NCI-H2029 treated with DMSO at 0.1 percent for 48 hours (cell line): ENCODE measurements around the gene IL1A.
"Not testable (repeated sequence)": the region's sequence is repeated elsewhere in the genome, so short reads cannot be mapped to it uniquely, and the experiment has no call there.

Source experiments
- DNase-seq: peaks from one replicate; lab custom pipeline; 2025; lab: John Stamatoyannopoulos, UW

IL1A gene, protein sequence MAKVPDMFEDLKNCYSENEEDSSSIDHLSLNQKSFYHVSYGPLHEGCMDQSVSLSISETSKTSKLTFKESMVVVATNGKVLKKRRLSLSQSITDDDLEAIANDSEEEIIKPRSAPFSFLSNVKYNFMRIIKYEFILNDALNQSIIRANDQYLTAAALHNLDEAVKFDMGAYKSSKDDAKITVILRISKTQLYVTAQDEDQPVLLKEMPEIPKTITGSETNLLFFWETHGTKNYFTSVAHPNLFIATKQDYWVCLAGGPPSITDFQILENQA

DNA sequence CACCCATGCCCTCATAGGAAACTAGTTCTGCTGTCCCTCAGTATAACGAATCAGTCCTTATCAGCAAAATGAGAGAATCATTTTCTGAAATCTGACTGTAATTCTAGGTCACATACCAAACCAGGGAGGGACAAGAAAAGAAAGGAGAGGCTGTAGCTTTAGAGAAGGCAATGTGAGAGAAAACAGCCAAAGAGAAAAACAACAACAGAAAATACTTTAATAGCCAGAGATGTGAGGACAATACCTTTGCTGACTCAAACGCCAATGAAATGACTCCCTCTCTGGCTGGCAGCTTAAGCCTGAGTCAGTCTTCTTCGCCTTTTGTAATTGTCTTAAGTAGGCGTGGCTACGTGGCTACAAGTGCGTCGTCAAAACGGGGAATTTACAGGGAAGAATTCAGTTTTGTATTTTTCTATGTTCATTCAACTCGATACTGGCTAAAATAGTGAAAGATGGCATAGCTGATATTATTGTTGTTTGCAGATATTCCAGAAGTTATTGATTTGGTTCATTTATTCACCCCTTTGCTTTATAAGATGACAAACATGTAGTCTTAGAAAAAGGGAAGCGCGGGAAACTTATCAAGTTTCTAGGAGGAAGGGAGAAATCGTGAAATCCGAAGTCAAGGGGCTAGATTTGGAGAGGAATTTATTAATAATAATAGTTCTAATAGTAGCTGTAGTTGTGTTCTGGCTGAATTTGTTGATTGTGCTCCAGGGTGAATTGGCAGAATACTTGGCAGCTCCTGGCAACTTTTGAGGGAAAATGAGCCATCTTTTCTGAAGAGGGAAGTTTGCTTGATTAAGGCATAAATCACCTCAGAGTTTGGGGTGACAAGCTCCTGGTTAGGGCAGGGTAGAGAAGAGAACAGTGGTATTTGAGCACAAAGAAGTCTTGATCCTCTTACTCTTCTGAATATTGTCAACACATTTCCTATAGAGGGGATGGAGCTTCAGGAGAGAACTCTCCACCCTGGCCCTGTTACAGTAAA lies at the start of gene IL1A:
Gene IL1A, minus strand, starts transcription at position 295 of the 991 bp plus-strand sequence. CDS start 723 bp downstream, outside the sequence.
- no peak for DNase-seq

DNA sequence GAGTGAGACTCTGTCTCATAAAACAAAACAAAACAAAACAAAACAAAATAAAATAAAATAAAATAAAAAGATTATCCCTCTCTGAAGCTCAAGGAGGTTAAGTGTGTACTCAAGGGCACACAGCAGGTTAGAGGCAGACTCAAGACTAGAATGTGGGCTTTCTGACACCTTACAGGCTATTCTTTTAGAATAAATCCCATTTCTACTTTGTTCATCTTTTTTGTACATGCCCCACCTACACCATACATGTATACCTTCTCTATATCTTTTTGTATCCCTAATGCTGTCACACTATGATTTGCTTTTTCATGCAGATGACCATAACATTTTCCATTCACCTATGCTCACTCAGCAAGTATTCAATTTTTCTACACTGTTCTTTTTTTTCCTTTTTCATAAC lies 49.7 kb upstream of the IL1A start:
- no peak for DNase-seq

DNA sequence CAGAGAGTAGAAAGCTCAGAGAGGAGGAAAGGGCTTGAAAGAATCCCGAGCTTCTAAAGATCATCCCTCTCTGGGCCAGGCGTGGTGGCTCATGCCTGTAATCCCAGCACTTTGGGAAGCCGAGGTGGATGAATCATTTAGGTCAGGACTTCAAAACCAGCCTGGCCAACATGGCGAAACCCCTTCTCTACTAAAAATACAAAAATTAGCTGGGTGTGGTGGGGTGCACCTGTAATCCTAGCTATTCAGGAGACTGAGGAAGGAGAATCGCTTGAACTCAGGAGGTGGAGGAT lies 49.3 kb upstream of the IL1A start:
- DNase-seq = not testable (repeated sequence)

DNA sequence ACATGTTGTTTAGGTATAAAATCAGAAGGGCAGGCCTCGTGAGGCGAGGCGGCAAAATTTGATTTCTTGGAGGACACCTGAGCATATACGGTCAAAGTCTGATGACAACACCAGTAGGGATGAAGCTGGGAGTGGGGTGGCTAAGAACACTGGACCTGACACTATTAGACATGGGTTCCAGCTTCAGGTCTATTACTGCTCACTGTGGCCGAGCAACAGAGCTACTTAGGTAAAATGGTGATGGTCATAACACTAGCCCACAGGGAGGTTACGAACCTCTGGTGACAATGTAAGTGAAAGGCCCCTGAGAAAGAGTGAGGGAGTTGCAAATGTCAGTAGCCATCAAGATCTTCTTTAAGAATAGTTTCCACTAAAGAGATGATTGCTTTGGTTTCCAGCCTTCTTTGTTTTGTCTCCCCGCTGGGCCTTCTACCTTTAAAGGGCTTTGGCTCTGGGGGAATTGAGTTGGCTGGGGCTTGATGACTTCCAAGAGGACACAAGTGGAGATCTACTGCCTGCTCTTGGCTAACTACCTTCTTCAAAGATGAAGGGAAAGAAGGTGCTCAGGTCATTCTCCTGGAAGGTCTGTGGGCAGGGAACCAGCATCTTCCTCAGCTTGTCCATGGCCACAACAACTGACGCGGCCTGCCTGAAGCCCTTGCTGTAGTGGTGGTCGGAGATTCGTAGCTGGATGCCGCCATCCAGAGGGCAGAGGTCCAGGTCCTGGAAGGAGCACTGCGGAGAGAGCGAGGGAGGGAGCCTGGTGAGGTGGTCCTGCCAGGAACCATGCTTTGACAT lies 48.7 kb upstream of the IL1A start:
- DNase-seq = no peak

DNA sequence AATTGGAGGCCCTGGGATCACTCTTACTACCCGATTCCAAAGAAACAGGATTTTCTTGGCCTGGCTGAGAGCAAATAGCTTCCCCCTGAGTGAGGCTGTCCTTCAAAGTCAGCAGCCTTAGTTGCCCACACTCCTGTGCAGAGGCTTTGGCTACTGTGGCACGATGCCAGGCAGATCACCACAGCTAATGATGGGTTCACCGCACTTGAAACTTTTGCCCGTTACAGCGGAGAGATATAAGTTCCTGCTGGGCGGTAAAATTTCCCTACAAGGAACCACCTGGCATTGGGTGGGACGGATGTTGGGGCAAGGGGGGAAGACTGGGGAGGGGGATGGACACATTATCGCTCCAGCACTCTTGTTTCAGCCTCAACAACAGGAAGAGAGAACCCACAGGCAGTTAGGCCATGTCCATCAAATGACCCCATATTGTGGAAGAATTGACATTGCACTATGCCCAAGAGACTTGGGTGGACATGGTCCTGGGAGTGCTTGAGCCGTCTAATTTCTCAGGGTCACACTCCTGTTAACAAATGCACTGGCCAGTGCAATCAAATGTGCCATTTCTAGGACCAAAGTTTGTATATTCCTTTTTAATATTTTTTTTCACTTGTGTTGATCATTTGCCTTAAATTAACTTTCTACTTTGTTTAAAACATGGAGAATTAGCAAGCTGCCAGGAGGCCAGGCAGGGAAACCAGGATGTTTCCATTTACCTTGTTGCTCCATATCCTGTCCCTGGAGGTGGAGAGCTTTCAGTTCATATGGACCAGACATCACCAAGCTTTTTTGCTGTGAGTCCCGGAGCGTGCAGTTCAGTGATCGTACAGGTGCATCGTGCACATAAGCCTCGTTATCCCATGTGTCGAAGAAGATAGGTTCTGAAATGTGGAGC lies 47.9 kb upstream of the IL1A start:
- no peak for DNase-seq

DNA sequence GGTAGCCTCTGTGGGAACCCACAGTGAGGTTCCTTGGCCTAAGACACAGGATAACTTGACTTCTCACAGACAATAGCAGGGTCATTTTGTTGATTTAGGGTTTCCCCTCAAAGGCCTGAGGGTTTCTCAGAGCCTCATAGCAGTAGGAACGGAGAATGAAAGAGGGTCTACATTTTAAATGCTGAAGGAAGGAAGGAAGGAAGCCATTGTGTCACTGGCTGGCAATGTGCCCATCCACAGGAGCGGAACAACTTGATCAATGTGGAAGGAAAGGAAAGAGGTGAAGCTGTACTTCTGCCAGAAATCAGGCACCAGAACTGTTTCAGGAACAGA lies 47.2 kb upstream of the IL1A start:
- no peak for DNase-seq

DNA sequence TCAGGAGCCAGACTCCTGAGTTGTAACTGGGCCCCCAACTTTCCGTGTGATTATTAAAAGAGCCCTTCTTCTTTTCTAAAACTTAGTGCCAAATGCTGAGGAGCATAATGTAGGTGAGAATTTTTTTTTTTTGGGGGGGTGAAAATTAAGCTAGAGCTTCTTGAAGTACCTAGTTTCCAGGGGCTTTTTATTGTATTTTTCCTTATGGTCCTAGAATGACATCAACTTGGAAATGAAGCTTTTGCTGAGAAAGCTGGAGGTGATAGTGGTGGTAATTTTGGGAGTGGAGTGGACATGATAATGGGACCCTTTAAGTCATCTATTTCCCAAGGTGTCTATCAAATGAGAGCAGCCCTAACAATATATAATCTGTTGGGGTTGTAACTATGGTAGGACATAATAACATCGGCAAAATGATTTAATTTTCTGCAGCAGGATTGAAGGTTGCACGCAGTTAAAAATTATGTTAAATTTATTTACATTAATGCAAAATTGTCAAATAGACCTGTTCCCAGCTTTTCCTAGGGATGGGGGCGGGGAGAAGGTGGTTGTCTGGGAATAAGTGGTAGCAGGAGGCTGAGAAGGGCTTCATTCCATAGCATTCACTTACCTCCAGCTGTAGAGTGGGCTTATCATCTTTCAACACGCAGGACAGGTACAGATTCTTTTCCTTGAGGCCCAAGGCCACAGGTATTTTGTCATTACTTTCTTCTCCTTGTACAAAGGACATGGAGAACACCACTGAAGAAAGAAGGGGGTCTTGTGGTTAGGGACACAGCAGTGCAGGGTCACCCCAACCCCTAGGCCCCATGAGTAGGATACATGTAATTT lies 46.6 kb upstream of the IL1A start:
- DNase-seq = no peak

DNA sequence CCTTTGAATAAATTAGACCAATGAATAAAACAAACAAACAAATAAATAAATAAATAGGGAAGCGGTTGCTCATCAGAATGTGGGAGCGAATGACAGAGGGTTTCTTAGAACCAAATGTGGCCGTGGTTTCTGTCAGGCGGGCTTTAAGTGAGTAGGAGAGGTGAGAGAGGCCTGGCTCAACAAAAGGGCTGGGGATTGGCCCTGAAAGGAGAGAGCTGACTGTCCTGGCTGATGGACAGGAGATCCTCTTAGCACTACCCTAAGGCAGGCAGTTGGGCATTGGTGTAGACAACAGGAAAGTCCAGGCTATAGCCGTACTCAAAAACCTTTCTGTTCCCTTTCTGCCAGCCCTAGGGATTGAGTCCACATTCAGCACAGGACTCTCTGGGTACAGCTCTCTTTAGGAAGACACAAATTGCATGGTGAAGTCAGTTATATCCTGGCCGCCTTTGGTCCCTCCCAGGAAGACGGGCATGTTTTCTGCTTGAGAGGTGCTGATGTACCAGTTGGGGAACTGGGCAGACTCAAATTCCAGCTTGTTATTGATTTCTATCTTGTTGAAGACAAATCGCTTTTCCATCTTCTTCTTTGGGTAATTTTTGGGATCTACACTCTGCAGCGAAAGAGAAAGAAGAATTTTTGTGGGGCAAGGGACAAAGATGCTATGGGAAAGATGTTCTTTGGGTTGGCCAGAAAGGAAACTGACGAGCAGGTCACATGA lies 45.8 kb upstream of the IL1A start:
- no peak for DNase-seq

DNA sequence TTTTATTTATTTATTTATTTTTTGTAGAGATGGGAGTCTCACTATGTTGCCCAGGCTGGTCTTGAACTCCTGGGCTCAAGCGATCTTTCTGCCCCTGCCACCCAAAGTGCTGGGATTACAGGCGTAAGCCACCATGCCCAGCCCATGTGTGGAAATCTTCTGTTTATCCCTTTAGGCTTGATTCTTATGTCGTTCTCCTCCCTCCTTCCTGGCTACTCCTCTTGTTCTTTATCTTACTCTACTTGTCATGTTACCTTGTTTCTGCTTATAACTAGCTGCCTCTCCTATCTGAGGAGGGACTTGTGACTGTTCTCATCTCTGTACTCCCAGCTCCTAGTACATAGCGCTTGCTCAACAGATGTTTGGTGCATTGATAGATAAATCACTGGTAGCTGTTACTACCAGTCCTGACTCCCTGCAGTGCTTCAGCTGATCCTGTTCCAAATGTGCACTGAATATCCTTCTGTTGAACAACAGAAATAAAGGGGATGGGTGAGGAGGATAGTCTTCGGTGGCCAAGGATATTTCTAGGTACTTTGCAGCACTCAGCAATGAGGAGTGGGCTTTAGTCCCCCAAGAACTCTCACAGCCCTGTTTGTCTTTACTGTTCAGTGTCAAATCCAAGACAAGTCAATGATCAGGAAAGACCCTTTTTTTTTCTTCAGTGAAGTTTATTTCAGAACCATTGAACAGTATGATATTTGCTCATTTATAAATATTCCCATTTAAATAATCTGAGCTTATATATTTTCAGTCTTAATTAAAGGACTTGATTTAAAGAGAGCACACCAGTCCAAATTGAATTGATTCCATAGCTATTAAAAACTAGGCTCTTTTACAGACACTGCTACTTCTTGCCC lies 45.0 kb upstream of the IL1A start:
- no peak for DNase-seq

DNA sequence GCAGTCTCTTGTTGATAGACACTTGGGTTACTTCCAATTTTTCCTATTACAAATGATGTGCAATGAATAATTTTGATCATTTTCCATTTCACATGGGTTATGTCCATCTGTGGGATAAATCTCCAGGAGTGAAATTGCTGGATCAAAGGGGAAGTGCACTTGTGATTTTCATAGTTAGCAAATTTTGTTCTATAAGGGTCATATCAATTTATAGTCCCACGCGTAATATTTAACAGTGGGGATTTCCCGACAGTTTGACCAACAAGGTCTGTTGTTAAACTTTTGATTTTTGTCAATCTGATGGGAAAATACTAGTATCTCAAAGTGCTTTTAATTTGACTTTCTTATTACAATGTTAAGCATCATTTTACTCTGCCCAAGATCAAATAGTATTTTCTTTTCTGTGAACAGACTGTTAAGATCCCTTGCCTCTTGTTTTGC lies 44.0 kb upstream of the IL1A start:
- no peak for DNase-seq

DNA sequence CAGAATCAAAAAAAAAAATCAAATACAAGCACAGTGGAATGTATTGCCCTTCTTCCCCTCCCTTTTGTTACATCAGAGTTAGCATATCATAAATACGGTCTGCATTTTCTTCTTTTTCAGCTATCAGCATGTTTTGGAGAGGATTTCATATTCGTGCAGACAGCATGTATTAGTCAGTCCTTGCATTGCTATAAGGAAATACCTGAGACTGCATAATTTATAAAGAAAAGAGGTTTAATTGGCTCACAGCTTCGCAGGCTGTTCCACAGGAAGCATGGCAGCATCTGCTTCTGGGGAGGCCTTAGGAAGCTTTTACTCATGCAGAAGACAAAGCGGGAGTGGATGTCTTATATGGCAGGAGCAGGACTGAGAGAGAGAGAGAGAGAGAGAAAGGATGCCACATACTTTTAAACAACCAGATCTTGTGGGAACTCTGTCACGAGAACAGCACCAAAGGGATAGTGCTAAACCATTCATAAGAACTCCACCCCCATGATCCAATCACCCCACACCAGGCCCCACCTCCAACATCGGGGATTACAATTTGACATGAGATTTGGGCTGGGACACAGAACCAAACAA lies 43.4 kb upstream of the IL1A start:
- DNase-seq = no peak

DNA sequence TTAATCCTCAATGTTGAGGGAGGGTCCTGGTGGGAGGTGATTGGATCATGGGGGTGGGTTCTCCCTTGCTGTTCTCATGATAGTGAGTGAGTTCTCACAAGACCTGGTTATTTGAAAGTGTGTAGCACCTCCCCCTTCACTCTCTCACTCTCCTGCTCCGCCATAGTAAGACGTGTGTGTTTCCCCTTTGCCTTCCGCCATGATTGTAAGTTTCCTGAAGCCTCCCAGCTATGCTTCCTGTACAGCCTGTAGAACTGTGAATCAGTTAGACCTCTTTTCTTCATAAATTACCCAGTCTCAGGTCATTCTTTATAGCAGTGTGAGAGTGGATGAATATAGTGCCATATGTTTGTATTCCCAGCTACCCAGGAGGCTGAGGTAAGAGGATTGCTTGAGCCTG lies 42.7 kb upstream of the IL1A start:
- no peak for DNase-seq

DNA sequence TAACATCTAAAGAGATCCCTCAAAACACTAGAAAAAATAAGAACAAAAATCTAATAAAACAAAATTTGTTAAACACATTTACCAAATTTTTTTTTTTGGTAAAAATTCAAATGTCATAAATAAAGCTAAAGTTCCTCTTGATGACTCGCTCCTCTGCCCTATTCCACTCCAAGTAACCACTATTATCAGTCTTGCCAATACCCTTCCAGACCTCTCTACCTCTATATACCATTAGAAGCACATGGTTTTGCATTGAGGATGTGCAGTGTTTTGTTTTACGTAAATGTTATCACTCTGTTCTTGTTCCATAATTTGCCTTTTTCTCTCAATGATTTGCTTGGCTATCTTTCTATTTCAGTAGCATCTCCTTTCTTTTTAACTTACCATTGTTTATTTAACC lies 41.4 kb upstream of the IL1A start:
- DNase-seq = no peak

DNA sequence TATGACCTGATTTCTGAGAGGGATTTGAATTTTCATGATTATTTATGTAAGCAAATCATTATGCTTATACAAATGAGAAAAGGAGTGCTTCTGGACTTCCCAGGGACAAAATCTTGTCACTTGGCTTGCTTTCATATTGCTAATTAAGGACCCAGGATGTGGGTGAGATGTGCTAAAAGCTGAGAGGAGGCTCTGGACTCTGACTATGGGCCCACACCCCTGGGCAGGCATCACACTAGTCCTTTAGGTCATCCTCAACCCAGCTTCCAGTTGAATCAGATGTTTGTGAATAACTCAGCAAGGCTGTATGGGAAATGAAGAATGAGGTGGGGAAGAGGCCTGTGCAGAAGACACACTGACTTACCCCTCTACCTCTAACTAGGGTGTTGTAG lies 40.4 kb upstream of the IL1A start:
- no peak for DNase-seq

DNA sequence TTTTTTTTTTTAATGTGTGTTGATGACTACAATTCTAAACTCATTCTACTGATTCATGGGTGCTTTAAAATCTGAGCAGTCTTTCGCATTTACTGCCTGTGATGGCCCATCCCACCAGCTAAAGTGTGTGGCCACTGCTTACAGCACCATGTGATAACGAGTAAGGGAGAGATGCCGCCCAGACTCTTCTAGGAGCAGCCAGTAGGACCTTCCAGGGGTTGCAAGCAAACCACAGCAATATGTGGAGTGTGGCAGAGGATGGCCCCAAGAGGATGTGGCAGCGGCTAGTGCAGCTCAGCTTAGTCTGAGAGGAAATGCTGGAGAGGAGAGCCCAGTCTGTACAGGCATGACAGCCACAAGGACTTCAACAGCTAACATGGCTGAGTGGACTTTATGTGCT lies 37.4 kb upstream of the IL1A start:
- no peak for DNase-seq

DNA sequence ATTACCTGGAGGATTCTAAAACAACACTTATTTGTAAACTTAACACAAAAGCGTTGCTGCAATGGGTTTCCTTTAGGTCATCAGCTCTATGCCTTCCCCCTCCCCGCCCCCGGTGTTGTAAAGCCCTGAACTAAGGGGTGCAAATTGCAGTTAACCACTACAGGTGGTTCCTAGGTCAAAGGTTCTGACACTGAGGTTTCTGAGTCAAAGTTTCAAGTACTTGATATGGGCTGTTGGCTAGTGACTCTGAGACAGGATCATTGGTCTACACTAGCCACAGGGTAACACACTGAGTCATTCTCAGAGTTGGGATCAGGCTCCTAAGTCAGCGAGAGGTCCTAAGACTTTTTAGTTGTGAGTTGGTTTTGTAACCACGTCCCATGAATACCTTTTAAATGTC lies 36.8 kb upstream of the IL1A start:
- no peak for DNase-seq

DNA sequence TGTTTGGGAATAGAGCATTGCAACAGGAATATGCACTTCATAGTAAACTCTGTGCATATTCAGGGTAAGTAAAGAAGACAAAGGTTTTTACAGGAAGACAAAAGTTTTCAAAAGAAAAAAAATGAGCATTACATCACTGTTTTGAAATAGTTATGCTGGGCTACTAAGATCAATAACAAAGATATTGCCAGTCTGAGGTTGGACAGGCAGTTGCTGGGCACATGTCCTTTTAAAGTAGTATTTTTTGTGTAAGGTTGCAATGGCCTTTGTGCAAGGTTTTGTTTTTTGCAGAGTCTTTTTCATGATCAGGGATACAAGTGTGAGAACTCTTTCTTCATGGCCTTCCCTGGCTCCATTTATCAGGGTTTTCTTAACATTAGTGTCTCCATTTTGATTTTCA lies 36.0 kb upstream of the IL1A start:
- DNase-seq = no peak

DNA sequence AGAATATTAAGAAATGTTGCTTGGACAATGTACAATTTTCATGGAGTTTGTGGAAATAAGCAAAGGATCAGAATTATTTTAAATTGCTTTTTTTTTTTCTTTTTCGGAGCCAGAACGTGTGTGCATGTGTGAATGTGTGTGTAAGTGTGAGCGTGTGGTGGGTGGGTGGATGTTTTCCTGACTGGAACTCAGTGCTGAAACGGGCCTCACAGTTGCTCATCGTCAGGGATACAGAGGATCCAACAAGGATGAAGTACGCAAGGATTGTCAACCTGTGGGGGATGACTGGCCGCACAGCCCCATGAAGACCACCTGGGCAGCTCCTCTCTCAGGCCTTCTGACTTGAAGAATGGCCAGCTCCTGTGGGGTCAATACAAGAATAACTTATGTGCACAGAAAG lies 34.8 kb upstream of the IL1A start:
- DNase-seq = no peak
